Smooth muscle cell (in vitro differentiated cells): ENCODE data around the gene MSMP. TPM values are rescaled to one million over a fixed set of nuclear protein-coding genes. Genes with fewer than 3 reads are reported as not detected.

Source experiments
- DNase-seq: peaks from one replicate; lab custom pipeline; 2025; ENCODE audit not compliant: unreplicated experiment; lab: John Stamatoyannopoulos, UW
- H2AFZ ChIP-seq: fragments of 200-600 bp; sonication (generic); 2 replicates; pipeline ENCODE4 v1.6.0; 2016; ENCODE audit warnings: antibody characterized with exemption, low read depth, mild to moderate bottlenecking
- H3F3A ChIP-seq: fragments of 200-600 bp; sonication (generic); 2 replicates; pipeline ENCODE4 v1.6.0; 2017; ENCODE audit warnings: antibody characterized with exemption, low read depth
- H3K27ac ChIP-seq: fragments of 200-600 bp; sonication (generic); 2 replicates; pipeline ENCODE4 v1.5.1; 2016; ENCODE audit warnings: low read depth, mild to moderate bottlenecking
- H3K27me3 ChIP-seq: fragments of 200-600 bp; sonication (generic); 2 replicates; pipeline ENCODE4 v1.6.1; 2016; ENCODE audit warnings: low read depth, mild to moderate bottlenecking
- H3K36me3 ChIP-seq: fragments of 200-600 bp; sonication (generic); 2 replicates; pipeline ENCODE4 v1.5.1; 2016; ENCODE audit warnings: low read depth
- H3K4me1 ChIP-seq: fragments of 200-600 bp; sonication (generic); 2 replicates; pipeline ENCODE4 v1.5.1; 2016; ENCODE audit warnings: low read depth
- H3K4me2 ChIP-seq: fragments of 200-600 bp; sonication (generic); 2 replicates; pipeline ENCODE4 v1.6.0; 2016; ENCODE audit warnings: mild to moderate bottlenecking
- H3K4me3 ChIP-seq: fragments of 200-600 bp; sonication (generic); 2 replicates; pipeline ENCODE4 v1.5.1; 2016; ENCODE audit warnings: mild to moderate bottlenecking
- H3K79me2 ChIP-seq: fragments of 200-600 bp; sonication (generic); 2 replicates; pipeline ENCODE4 v1.6.0; 2016; ENCODE audit warnings: low read depth, mild to moderate bottlenecking
- H3K9ac ChIP-seq: fragments of 200-600 bp; sonication (generic); 2 replicates; pipeline ENCODE4 v1.6.0; 2016; ENCODE audit warnings: low read depth
- H3K9me3 ChIP-seq: fragments of 200-600 bp; sonication (generic); replicated peaks from 2 replicates; pipeline ENCODE4 v1.5.1; 2016; ENCODE audit warnings: low read depth
- H4K20me1 ChIP-seq: fragments of 200-600 bp; sonication (generic); 2 replicates; pipeline ENCODE4 v1.6.0; 2016; ENCODE audit warnings: low read depth
- CTCF ChIP-seq: fragments of 200-600 bp; sonication (generic); IDR thresholded peaks from 2 replicates; pipeline ENCODE4 v1.5.1; 2017; ENCODE audit warnings: borderline replicate concordance, mild to moderate bottlenecking, antibody characterized with exemption; ENCODE audit not compliant: insufficient read depth, poor library complexity, severe bottlenecking
- WGBS: methylation state at CpG from one replicate; pipeline ENCODE4 v1.1.7; 2016; ENCODE audit warnings: low lambda C conversion rate; 5-methylcytosine and 5-hydroxymethylcytosine counted together
- polyA plus RNA-seq: library from polyadenylated mRNA; unstranded; fragments of >200 nt; fragmentation: Nextera tagmentation; extraction: Ambion mirVana; gene quantifications from 2 replicates; pipeline ENCODE4 v1.2.1, GENCODE V29; 2016
- total RNA-seq: library from RNA; depleted of rRNA; stranded (reverse); fragments of >200 nt; gene quantifications from 2 replicates; pipeline ENCODE4 v1.2.3, GENCODE V29; 2014

MSMP gene
- total and polyA plus RNA-seq, 2 experiments from 2014 or later: not detected

GRCh38 chr9:35717132-35717870 is 36.8 kb downstream of the MSMP start:
- Histone ChIP-seq H2AFZ (no peak overlapping the region), H3K9ac (no peak overlapping the region), H3K27me3 (no peaks in the 10 kb centered on the region), H3K9me3 (no peaks in the 10 kb centered on the region), H3K27ac (no peak overlapping the region), H3K4me3 (no peak overlapping the region), H4K20me1 (peaks cover 21% of the 10 kb centered on the region), H3K4me2 (no peak overlapping the region), H3K4me1 (no peaks in the 10 kb centered on the region), H3K79me2 (peaks cover 10% of the 10 kb centered on the region), H3K36me3 (peaks cover 25% of the 10 kb centered on the region), H3F3A (peaks cover 3% of the 10 kb centered on the region)
- no peak for DNase-seq
- no peak for TF ChIP-seq CTCF
- WGBS: 97% methylated on average over 14 of the region's 14 CpGs

GRCh38 chr9:35716230-35716629 is 37.8 kb downstream of the MSMP start:
- Histone ChIP-seq H2AFZ (no peak overlapping the region), H3K9me3 (no peaks in the 10 kb centered on the region), H3K36me3 (peaks cover 30% of the 10 kb centered on the region), H3F3A (peaks cover 3% of the 10 kb centered on the region), H3K27ac (no peak overlapping the region), H3K4me1 (no peaks in the 10 kb centered on the region), H3K9ac (no peak overlapping the region), H4K20me1 (peaks cover 21% of the 10 kb centered on the region), H3K4me2 (no peak overlapping the region), H3K79me2 (peaks cover 5% of the 10 kb centered on the region), H3K27me3 (no peaks in the 10 kb centered on the region), H3K4me3 (no peak overlapping the region)
- TF ChIP-seq CTCF: no peak
- DNase-seq: no peak
- 96% methylated on average over 4 of the region's 4 CpGs for WGBS

- DNase-seq: no peak
- Histone ChIP-seq H3F3A (peaks cover 3% of the 10 kb centered on the region), H3K9ac (no peak overlapping the region), H3K79me2 (no peaks in the 10 kb centered on the region), H3K27me3 (no peaks in the 10 kb centered on the region), H3K4me3 (no peak overlapping the region), H3K4me2 (no peak overlapping the region), H4K20me1 (peaks cover 20% of the 10 kb centered on the region), H3K36me3 (peaks cover 26% of the 10 kb centered on the region), H3K4me1 (no peaks in the 10 kb centered on the region), H3K9me3 (no peaks in the 10 kb centered on the region), H3K27ac (no peak overlapping the region), H2AFZ (no peak overlapping the region)
- TF ChIP-seq CTCF: no peak
- 96% methylated on average over 13 of the region's 13 CpGs for WGBS
These were observed 39.4 kb downstream of the MSMP start for GRCh38 chr9:35714579-35715252.
